HG03175 (cell line): Measurements from ENCODE around the gene GSDME.
A peak's percentile ranks its signal among the peaks of the same experiment; 100 is the strongest.

Experiments used
- ATAC-seq: cut with Tn5 transposase; IDR thresholded peaks from one replicate; pipeline ENCODE4 v1.9.1; 2021; ENCODE audit warnings: mild to moderate bottlenecking, moderate library complexity; ENCODE audit not compliant: unreplicated experiment

The GSDME gene

DNA sequence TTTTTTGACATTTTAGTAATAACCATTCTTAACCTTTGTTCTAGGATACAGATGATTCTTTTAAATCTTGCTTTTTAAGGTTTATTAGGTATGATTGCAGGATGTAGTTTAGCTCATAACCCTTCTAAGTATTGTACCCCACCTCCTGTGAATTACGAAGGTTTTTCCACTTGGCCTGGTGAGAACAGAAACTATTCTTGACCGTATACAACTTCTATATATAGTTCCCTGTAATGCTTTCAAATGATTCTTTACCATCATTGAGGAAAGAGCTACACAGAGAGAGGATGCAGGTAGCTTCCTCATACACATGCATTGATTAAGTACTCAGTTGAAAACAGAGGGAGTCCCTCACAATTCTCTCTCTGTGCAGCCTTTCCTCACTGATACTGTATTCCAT, 97.8 kb downstream of the GSDME start:
- ATAC-seq, result peak; percentile 93

DNA sequence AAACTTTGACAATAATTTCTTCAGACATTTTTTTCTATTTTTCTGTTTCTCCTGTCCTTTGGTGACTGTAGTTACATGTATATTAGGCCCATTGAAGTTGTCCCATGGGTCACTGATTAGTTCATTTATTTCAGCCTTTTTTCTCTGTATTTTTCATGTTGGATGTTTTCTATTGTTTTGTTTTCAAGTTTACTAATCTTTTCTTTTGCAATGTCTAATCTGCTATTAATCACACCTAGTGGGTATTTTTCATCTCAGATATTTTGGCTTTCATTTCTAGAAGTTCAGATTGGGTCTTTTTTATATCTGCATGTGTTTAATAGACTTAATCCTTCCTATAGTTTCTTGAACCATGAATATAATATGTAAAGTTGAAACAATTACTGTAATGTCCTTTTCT, 99.3 kb downstream of the GSDME start:
- ATAC-seq, result no peak

DNA sequence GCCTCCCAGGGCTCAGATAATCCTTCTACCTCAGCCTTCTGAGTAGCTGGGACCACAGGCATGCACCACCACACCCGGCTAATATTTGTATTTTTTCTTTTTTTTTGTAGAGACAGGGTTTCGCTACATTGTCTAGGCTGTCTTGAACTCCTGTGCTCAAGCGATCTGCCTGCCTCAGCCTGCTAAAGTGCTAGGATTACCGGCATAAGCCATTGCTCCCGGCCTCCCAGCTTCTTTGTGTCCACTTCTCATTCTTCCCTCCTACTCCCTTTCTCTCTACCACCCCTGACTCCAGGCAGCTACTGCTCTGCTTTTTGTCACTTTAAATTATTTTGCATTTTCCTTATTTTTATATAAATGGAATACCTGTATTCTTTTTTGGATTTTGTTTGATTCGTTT, 100.7 kb downstream of the GSDME start:
- no peak for ATAC-seq

DNA sequence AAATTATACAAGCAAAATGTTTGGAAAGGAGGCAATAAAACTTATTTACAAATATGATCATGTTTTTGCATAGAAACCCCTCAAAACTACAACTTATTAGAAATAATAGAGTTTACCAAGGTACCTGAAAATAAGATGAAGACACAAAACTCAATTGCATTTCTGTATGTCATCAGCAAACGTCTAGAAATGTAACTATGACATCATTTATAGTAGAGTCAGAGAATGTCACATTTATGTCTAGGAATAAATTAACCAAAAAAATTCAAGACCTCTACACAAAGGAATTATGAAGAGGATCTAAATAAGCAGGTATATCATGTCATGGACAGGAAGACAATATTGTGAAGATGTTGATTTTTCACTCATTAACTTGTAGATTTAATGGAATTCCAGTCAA, 103.0 kb downstream of the GSDME start:
- no peak for ATAC-seq

DNA sequence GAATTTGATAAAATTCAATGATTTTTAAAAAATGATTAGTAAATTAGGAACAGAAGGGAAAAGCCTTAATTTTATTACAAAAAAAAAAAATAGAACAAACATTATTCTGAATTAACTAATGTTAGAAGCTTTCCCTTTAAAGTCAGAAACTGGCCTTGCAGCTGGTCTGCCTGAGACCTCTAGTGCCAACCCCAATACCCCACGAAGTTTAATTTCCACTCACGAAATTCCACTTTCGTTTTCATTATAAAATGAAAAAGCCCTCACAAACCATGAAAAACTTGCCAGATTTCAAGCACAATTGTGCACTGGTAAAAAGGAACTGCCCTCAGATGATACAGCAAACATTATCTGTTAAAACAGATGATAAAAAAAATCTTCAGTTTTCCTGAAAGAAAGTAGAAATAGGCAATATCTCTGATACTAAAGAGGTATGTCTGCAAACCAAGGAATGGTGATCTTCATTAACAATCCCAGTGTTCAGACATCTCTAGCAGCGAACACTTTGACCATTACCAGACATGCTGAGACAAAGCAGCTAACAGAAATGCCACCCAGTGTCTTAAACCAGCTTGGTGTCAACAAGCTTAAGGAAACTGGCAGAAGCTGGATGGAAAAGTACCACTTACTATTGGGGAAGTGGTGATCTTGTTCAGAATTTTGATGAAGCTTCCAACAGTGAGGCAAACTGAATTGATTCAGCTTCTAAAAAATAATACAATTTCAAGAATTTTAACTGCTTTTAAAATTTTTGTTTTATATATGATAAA, 103.8 kb downstream of the GSDME start:
- no peak for ATAC-seq

DNA sequence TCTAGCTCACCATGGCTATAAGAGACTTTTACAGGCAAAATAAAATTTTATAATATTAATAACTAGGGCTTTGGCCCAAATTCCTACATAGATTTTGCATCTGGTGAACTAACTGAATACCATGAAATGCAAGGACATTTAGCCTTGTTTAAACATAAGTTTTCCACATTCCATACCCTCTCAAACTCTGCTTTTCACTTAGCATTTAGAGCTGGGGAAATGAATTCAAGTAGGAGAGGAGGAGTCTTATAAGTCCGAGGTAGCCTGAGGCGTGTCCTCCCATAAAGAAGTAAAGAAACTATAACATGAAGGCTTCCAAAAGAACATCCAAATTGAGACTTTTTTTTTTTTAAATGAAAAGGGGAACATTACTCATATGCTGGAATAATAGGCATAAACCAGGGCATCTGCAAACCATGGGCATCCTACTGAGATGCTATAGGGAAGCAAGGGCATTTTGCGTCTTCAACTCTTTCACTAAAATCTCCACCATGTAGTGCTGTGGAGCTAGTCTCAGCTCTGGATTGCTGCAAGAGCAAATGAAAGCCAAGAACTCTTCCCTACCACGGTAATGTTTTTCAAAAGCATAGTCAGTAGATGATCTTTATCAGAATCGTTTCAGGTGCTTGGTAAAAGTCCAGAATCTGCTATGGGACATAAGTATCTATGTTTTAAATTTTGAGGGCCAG, 104.9 kb downstream of the GSDME start:
- no peak for ATAC-seq
